ENCODE results near the gene NPFF.

DNA sequence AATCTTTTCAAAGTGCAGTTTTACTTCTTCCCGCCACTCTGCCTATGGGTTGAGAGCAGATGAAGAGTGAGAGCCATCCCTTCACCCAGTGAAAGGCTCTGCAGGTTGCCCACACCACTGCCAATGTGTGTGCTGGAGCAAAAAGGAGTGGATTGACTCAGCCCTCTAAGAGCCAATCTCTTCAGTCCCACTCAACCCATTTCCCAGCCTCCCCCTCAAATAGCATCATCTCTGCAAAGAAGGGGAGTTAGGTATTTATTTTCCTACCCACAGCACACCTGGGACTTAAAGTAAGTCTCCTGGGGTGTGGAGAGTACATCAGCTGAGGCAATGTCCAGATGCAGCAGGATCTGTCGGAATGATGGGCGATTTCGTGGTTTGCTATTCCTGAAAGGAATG lies 23.3 kb downstream of the NPFF start:
- TF ChIP-seq CTCF (IDR thresholded peaks at IDR 0.05): no peak
- no peak for TF ChIP-seq POLR2A (IDR thresholded peaks at IDR 0.05)
